Heart right ventricle (tissue), 16 donors: Measurements from ENCODE around the gene ADIRF. TPM values are rescaled to one million over a fixed set of nuclear protein-coding genes. Genes with fewer than 3 reads are reported as not detected.
"Not testable (repeated sequence)": the region's sequence is repeated elsewhere in the genome, so short reads cannot be mapped to it uniquely, and the experiment has no call there.

Experiments
- ATAC-seq, 8 donors: fragments of 200-7000 bp; cut with Tn5 transposase; one replicate each; pipeline ENCODE4 v1.9.1; 2020; ENCODE audit warnings: mild to moderate bottlenecking in 8 of 8, moderate library complexity in 8 of 8, moderate number of reproducible peaks in 1 of 8
- DNase-seq, 2 donors: peaks; one replicate each; pipeline ENCODE4 v3.0.0-alpha.2; 2020
- H3K27ac ChIP-seq, 10 donors: fragments of 200-600 bp; sonication (generic) in 2 of 10; one replicate each; pipeline versions ENCODE4 v1.5.0 to v1.8.0; 2020 to 2022; ENCODE audit warnings: mild to moderate bottlenecking in 3 of 10
- H3K27me3 ChIP-seq, 7 donors: fragments of 200-600 bp; one replicate each; pipeline ENCODE4 v1.8.0; 2021 to 2022; ENCODE audit warnings: mild to moderate bottlenecking in 2 of 7
- H3K36me3 ChIP-seq, 9 donors: fragments of 200-600 bp; sonication (generic) in 1 of 9; one replicate each; pipeline versions ENCODE4 v1.5.0 to v1.8.0; 2020 to 2022; ENCODE audit warnings: mild to moderate bottlenecking in 2 of 9
- H3K4me1 ChIP-seq, 9 donors: fragments of 200-600 bp; sonication (generic) in 1 of 9; one replicate each; pipeline versions ENCODE4 v1.5.0 to v1.8.0; 2020 to 2022; ENCODE audit warnings: mild to moderate bottlenecking in 4 of 9
- H3K4me3 ChIP-seq, 10 donors: fragments of 200-600 bp; sonication (generic) in 2 of 10; one replicate each; pipeline versions ENCODE4 v1.5.0 to v1.8.0; 2020 to 2022; ENCODE audit warnings: mild to moderate bottlenecking in 7 of 10, moderate library complexity in 2 of 10
- H3K9me3 ChIP-seq, 11 donors: fragments of 200-600 bp in 10 of 11; sonication (generic) in 2 of 11; one replicate each; pipeline versions ENCODE4 v1.5.0 to v1.8.0; 2013 to 2022; ENCODE audit warnings: mild to moderate bottlenecking in 2 of 11, control low read depth in 1 of 11, moderate library complexity in 1 of 11
- WGBS, 2 donors: extraction: QIAGEN DNeasy Blood & Tissue Kit; methylation state at CpG; one replicate each; pipeline ENCODE4 v1.1.7; 2013; ENCODE audit warnings: inconsistent platforms in 1 of 2; 5-methylcytosine and 5-hydroxymethylcytosine counted together
- intact Hi-C, 10 donors: fragments of 100-400 bp; cut with DNase I; formaldehyde crosslinking; loops; one replicate each; pipeline versions ENCODE4 v1.11.1 to v1.14.2; 2022
- polyA plus RNA-seq, 2 donors: library from polyadenylated mRNA; stranded (reverse); fragments of 200-250 nt; gene quantifications; one replicate each; pipeline ENCODE4 v1.2.3, GENCODE V29; 2013
- total RNA-seq, 10 donors: library from RNA; stranded (reverse); fragmentation: NEBNext Ultra II Directional in 3 of 10; extraction: Animal tissue kit (Norgen Biotek cat#: 25700) in 3 of 10; gene quantifications; one replicate each; pipeline versions ENCODE4 v1.2.1 to v1.2.4, GENCODE V29; 2021 to 2023
- TF ChIP-seq, protein P1 (sequence below), 9 donors: fragments of 200-600 bp; sonication (generic) in 2 of 9; IDR thresholded peaks; one replicate each; pipeline versions ENCODE4 v1.5.0 to v1.8.0; 2021 to 2022; ENCODE audit warnings: antibody characterized with exemption in 9 of 9, mild to moderate bottlenecking in 5 of 9, moderate library complexity in 1 of 9
- donor health status: Arrhythmogenic right ventricular cardiomyopathy.
- donor health status: ischemic (EF 13 %, LVEDD 7.1; RV severe dilation, severe dysfunction).
- donor health status: healthy with polysubstance abuse.
- donor health status: DM: no; HTN: yes; CAD: no.
- donor health status: DM: no; HTN: no; CAD: no.
- donor health status: ischemic (EF 25% LVEDD 6.9; RV normal size, moderate dysfunction).
- donor health status: ischemic (EF 25% LVEDD 5.7; RV mildly dilated, moderate dysfunction).
- donor health status: healthy.
- donor health status: DM: yes; HTN: yes; CAD: no.
- donor health status: Ischemic cardiomyopathy.
- donor health status: ischemic (EF 35%, LVEDD 5.7; RV mildly dilated, moderate dysfunction).
- donor health status: nonischemic (EF 11% LVEDD 7.7; RV severe dilation, severe dysfunction).
- donor health status: DM: yes; HTN: yes; CAD: no.
- donor health status: PGD.
- donor health status: ischemic (EF 29% LVEDD 5.4; RV normal size, mild dysfunction).
- donor health status: nonischemic (EF 23%, LVEDD 6.1; RV moderate dilation, normal function).

The ADIRF gene
- total and polyA plus RNA-seq, 12 donors, result 18.5 to 234 (median 42.2) TPM

DNA sequence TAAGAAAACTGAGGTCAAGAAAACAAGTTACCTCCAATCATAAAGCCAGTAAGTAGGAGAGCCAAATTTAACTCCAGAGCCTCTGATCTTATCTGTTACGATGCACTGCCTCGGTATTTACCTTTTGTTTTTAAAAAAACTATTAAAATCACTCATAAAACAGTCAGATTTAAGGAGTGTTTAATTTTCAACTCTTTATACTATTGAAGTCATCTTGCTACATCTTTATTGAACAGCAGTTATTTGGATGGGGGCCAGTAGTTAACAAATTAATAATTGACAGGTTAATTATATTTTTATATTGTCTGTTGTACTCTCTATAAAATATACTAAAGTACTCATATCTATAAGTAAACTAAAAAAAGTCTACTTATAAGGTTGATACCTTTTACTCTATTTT lies 24.6 kb downstream of the ADIRF start:
- 87 to 91% methylated on average over 2 of the region's 2 CpGs for WGBS, 2 donors
- Histone ChIP-seq H3K9me3 (no peaks in the 10 kb centered on the region), H3K27me3 (no peaks in the 10 kb centered on the region), H3K4me3 (no peak overlapping the region), H3K36me3 (peaks cover 0 to 52% (median 0%) of the 10 kb centered on the region in 9 donors), H3K4me1 (no peaks in the 10 kb centered on the region), H3K27ac (no peak overlapping the region)
- TF ChIP-seq, protein P1, sequence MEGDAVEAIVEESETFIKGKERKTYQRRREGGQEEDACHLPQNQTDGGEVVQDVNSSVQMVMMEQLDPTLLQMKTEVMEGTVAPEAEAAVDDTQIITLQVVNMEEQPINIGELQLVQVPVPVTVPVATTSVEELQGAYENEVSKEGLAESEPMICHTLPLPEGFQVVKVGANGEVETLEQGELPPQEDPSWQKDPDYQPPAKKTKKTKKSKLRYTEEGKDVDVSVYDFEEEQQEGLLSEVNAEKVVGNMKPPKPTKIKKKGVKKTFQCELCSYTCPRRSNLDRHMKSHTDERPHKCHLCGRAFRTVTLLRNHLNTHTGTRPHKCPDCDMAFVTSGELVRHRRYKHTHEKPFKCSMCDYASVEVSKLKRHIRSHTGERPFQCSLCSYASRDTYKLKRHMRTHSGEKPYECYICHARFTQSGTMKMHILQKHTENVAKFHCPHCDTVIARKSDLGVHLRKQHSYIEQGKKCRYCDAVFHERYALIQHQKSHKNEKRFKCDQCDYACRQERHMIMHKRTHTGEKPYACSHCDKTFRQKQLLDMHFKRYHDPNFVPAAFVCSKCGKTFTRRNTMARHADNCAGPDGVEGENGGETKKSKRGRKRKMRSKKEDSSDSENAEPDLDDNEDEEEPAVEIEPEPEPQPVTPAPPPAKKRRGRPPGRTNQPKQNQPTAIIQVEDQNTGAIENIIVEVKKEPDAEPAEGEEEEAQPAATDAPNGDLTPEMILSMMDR (IDR thresholded peaks at IDR 0.05), result no peak
- no peak for DNase-seq
- no peak for ATAC-seq
- intact Hi-C loops, result no loop called here

GRCh38 chr10:86999802-87000403 lies 31.6 kb downstream of the ADIRF start:
- H3K27me3 ChIP-seq, H3K4me1 ChIP-seq, intact Hi-C loops, H3K4me3 ChIP-seq, ATAC-seq, H3K27ac ChIP-seq, H3K9me3 ChIP-seq, DNase-seq: not testable (repeated sequence)
- WGBS, 2 donors, result 71 to 77% methylated on average over 6 of the region's 6 CpGs
- H3K36me3 ChIP-seq, result peaks cover 0 to 58% (median 0%) of the 10 kb centered on the region in 9 donors

- intact Hi-C loops, result no loop called here
- H3K36me3 ChIP-seq, result peaks cover 0 to 52% (median 0%) of the 10 kb centered on the region in 9 donors
- H3K27ac ChIP-seq, result no peak overlapping the region
- H3K4me3 ChIP-seq, result no peak overlapping the region
- H3K4me1 ChIP-seq, result no peaks in the 10 kb centered on the region
- ATAC-seq (no peak), DNase-seq (no peak)
- H3K27me3 ChIP-seq, result no peaks in the 10 kb centered on the region
- no peaks in the 10 kb centered on the region for H3K9me3 ChIP-seq
- TF ChIP-seq, protein P1 (IDR thresholded peaks at IDR 0.05), result no peak
- WGBS, 2 donors, result 67 to 84% methylated on average over 3 of the region's 3 CpGs
Observed at GRCh38 chr10:87000491-87000890, 32.2 kb downstream of the ADIRF start.

DNA sequence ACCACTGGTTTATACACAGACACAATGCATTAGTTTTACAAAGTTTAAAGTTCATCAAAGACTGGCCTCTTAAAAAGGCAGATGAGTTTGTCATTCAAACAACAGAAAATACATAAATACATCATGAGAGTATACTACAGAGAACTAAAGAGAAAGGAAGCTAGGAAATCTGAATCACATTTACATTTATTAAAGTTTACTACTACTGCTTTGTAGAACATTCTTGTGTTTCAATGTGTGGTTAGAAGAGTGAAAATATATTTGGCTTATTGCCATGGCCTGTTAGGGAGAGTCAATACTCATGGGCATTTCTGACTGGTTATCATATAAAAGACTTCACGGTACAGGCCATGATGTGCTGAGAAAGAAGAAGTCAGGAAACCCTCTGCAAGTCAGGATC lies 38.8 kb downstream of the ADIRF start:
- DNase-seq, H3K27me3 ChIP-seq, H3K4me3 ChIP-seq, H3K27ac ChIP-seq, H3K4me1 ChIP-seq, H3K9me3 ChIP-seq, ATAC-seq, intact Hi-C loops: not testable (repeated sequence)
- H3K36me3 ChIP-seq, result peaks cover 0 to 13% (median 0%) of the 10 kb centered on the region in 9 donors
- WGBS, 2 donors, result 43 to 62% methylated on average over 1 of the region's 1 CpG

- WGBS, 2 donors, result 95 to 99% methylated on average over 6 of the region's 6 CpGs
- H3K27ac ChIP-seq, H3K9me3 ChIP-seq, H3K27me3 ChIP-seq, ATAC-seq, intact Hi-C loops, H3K4me3 ChIP-seq, DNase-seq, H3K4me1 ChIP-seq: not testable (repeated sequence)
- peaks cover 0 to 13% (median 0%) of the 10 kb centered on the region in 9 donors for H3K36me3 ChIP-seq
Observed at GRCh38 chr10:87007674-87008073, 39.4 kb downstream of the ADIRF start.

DNA sequence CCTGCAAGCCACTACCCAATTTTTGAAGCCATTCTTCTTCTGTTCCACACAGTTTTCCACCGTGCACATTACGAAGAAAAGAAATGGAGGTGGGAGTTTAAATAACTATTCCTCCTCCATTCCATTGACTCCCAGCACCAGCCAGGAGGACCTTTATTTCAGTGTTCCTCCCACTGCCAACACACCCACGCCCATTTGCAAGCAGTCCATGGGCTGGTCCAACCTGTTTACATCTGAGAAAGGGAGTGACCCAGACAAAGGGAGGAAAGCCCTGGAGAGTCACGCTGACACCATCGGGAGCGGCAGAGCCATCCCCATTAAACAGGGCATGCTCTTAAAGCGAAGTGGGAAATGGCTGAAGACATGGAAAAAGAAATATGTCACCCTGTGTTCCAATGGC lies 40.0 kb downstream of the ADIRF start:
- ATAC-seq, H3K4me1 ChIP-seq, H3K27ac ChIP-seq, H3K4me3 ChIP-seq, intact Hi-C loops, DNase-seq, H3K27me3 ChIP-seq, H3K9me3 ChIP-seq: not testable (repeated sequence)
- peaks cover 0 to 13% (median 0%) of the 10 kb centered on the region in 9 donors for H3K36me3 ChIP-seq
- 96 to 97% methylated on average over 7 of the region's 7 CpGs for WGBS, 2 donors

GRCh38 chr10:87009134-87009696 lies 40.9 kb downstream of the ADIRF start:
- ATAC-seq, DNase-seq, H3K36me3 ChIP-seq, intact Hi-C loops, H3K4me3 ChIP-seq, H3K4me1 ChIP-seq, H3K27ac ChIP-seq, H3K9me3 ChIP-seq, H3K27me3 ChIP-seq: not testable (repeated sequence)
- WGBS, 2 donors, result 88 to 91% methylated on average over 17 of the region's 18 CpGs

GRCh38 chr10:87013528-87013927 lies 45.2 kb downstream of the ADIRF start:
- H3K9me3 ChIP-seq, H3K27ac ChIP-seq, H3K36me3 ChIP-seq, H3K4me1 ChIP-seq, intact Hi-C loops, DNase-seq, H3K4me3 ChIP-seq, ATAC-seq, H3K27me3 ChIP-seq: not testable (repeated sequence)
- WGBS, 2 donors, result 71 to 85% methylated on average over 3 of the region's 3 CpGs

DNA sequence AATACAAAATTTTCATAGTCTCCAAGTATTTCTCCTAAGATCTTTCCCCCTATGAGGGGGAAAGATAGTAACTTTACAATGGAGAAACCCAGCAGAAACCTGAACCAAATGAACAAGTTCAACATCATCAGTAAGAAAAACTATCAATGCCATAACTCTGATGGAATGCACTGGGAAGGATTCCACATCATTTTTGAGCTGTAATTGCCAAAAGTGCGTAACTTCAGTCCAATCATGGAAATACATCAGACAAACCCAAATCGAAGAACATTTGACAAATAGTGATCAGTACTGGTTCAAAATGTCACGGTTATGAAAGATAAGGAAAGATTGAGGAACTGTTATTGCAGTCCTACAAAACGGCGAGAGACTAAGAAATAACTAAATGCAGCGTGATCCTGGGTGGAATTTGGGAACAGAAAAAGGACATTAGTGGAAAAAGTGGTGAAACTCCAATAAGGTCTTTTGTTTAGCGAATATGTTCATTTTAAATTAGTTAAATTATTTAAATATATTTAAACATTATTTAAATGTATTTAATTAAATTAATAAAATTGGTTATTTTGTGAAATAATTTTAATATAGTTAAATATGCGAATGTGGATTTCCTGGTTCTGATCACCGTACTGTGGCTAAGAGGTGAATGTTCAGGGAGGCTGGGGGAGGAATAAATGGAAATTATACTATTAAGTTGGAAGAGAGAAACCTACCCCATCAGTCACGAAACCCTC lies 46.9 kb downstream of the ADIRF start:
- intact Hi-C loops, result not testable (repeated sequence)

More for the DNA sequence above, 46.9 kb downstream of the ADIRF start:
- not testable (repeated sequence) for H3K9me3 ChIP-seq, H3K27me3 ChIP-seq, H3K4me3 ChIP-seq, ATAC-seq, H3K36me3 ChIP-seq, DNase-seq, H3K4me1 ChIP-seq, H3K27ac ChIP-seq
- WGBS, 2 donors, result 84 to 86% methylated on average over 9 of the region's 10 CpGs
